Endodermal cell (in vitro differentiated cells): ENCODE data around the gene TUBGCP4. TPM values are rescaled to one million over a fixed set of nuclear protein-coding genes. Genes with fewer than 3 reads are reported as not detected.

Source experiments
- DNase-seq: peaks from one replicate; pipeline ENCODE4 v3.0.0-alpha.2; 2017
- H3K27ac ChIP-seq: 2 replicates; pipeline ENCODE4 v1.5.1; 2013; ENCODE audit warnings: mild to moderate bottlenecking, low read depth, low read length, moderate library complexity
- H3K27me3 ChIP-seq: 2 replicates; pipeline ENCODE4 v1.6.1; 2013; ENCODE audit warnings: mild to moderate bottlenecking, low read length, moderate library complexity; ENCODE audit not compliant: insufficient read depth, control insufficient read depth, poor library complexity, severe bottlenecking
- H3K36me3 ChIP-seq: 2 replicates; pipeline ENCODE4 v1.7.0; 2013; ENCODE audit warnings: mild to moderate bottlenecking, low read length, moderate library complexity; ENCODE audit not compliant: control insufficient read depth, insufficient read depth
- H3K4me1 ChIP-seq: one replicate; pipeline ENCODE4 v1.7.0; 2013; ENCODE audit warnings: low read length; ENCODE audit not compliant: control insufficient read depth, insufficient read depth
- H3K4me3 ChIP-seq: 2 replicates; pipeline ENCODE4 v1.5.1; 2013; ENCODE audit warnings: mild to moderate bottlenecking, low read length, moderate library complexity
- H3K9ac ChIP-seq: 2 replicates; pipeline ENCODE4 v1.6.1; 2013; ENCODE audit warnings: mild to moderate bottlenecking, low read length, moderate library complexity; ENCODE audit not compliant: poor library complexity, severe bottlenecking; ENCODE audit errors: extremely low read depth
- H3K9me3 ChIP-seq: 2 replicates; pipeline ENCODE4 v1.6.1; 2013; ENCODE audit warnings: mild to moderate bottlenecking, low read length, moderate library complexity; ENCODE audit not compliant: control insufficient read depth
- H3K27ac Mint-ChIP-seq: 2 replicates; pipeline ENCODE4 v1.8.0; 2020; ENCODE audit warnings: mixed read lengths
- H3K27me3 Mint-ChIP-seq: 2 replicates; pipeline ENCODE4 v1.8.0; 2021; ENCODE audit warnings: mild to moderate bottlenecking, mixed read lengths; ENCODE audit not compliant: insufficient read depth
- H3K36me3 Mint-ChIP-seq: 2 replicates; pipeline ENCODE4 v1.8.0; 2020; ENCODE audit warnings: low read depth, mixed read lengths
- H3K4me1 Mint-ChIP-seq: 2 replicates; pipeline ENCODE4 v1.8.0; 2020; ENCODE audit warnings: mixed read lengths
- H3K4me3 Mint-ChIP-seq: 2 replicates; pipeline ENCODE4 v1.8.0; 2020; ENCODE audit warnings: mild to moderate bottlenecking, moderate library complexity, mixed read lengths
- H3K9me3 Mint-ChIP-seq: 2 replicates; pipeline ENCODE4 v1.8.0; 2020; ENCODE audit warnings: mild to moderate bottlenecking, mixed read lengths
- WGBS, 2 experiments: methylation state at CpG; one replicate each; pipeline versions ENCODE4 v1.1.5 to v1.1.7; 2013; ENCODE audit warnings: missing lambda C conversion rate in 2 of 2, mixed read lengths in 1 of 2; ENCODE audit not compliant: insufficient coverage in 1 of 2, insufficient read length in 1 of 2; 5-methylcytosine and 5-hydroxymethylcytosine counted together
- total RNA-seq, 2 donors: library from RNA; stranded (reverse); fragmentation: NEBNext Ultra II Directional in 1 of 2; extraction: Animal tissue kit (Norgen Biotek cat#: 25700) in 1 of 2; gene quantifications; 2 replicates in 1 of 2; 3 replicates in 1 of 2; pipeline ENCODE4 v1.2.1, GENCODE V29; 2021
- TF ChIP-seq, protein P1 (sequence below): fragments of 200-600 bp; sonication (generic); conservative IDR thresholded peaks from 2 replicates; pipeline ENCODE4 v1.5.0; 2021; ENCODE audit warnings: antibody characterized with exemption, mild to moderate bottlenecking

TUBGCP4 gene
- total RNA-seq, 2 donors from 2014 or later: 19.3 to 20.0 TPM

DNA sequence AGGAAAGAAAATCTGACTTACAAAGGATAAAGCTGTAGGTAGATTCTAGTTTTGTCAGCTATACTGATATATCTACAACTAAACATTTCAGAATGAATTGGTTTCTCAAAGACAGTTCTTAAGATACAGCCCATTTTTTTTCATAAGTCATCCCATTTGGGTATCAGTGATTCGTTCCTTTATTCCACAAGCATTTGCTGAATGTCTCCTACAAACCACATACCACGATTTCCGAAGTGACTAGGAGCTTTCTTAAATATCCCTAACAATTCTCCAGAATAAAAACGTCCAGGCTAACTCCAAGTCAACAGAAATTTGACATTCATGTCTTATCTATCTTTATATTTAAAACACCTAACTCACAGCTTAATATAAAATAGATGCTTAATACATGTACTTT is 62.3 kb downstream of the TUBGCP4 start:
- TF ChIP-seq, protein P1, sequence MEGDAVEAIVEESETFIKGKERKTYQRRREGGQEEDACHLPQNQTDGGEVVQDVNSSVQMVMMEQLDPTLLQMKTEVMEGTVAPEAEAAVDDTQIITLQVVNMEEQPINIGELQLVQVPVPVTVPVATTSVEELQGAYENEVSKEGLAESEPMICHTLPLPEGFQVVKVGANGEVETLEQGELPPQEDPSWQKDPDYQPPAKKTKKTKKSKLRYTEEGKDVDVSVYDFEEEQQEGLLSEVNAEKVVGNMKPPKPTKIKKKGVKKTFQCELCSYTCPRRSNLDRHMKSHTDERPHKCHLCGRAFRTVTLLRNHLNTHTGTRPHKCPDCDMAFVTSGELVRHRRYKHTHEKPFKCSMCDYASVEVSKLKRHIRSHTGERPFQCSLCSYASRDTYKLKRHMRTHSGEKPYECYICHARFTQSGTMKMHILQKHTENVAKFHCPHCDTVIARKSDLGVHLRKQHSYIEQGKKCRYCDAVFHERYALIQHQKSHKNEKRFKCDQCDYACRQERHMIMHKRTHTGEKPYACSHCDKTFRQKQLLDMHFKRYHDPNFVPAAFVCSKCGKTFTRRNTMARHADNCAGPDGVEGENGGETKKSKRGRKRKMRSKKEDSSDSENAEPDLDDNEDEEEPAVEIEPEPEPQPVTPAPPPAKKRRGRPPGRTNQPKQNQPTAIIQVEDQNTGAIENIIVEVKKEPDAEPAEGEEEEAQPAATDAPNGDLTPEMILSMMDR: no peak
- Histone ChIP-seq H3K36me3 (peaks cover 100% of the 10 kb centered on the region), H3K9me3 (no peaks in the 10 kb centered on the region), H3K27ac (no peak overlapping the region), H3K4me3 (no peak overlapping the region), H3K27me3 (no peaks in the 10 kb centered on the region), H3K4me1 (no peaks in the 10 kb centered on the region), H3K9ac (no peak overlapping the region)
- 90 to 98% methylated on average over 3 to 4 of the region's 4 CpGs for WGBS, 2 experiments
- no peaks in the 10 kb centered on the region for H3K9me3 Mint-ChIP-seq
- H3K4me3 Mint-ChIP-seq: no peak overlapping the region
- no peak for DNase-seq
- no peak overlapping the region for H3K27ac Mint-ChIP-seq
- H3K27me3 Mint-ChIP-seq: no peaks in the 10 kb centered on the region
- H3K4me1 Mint-ChIP-seq: no peaks in the 10 kb centered on the region
- peaks cover 57% of the 10 kb centered on the region for H3K36me3 Mint-ChIP-seq

DNA sequence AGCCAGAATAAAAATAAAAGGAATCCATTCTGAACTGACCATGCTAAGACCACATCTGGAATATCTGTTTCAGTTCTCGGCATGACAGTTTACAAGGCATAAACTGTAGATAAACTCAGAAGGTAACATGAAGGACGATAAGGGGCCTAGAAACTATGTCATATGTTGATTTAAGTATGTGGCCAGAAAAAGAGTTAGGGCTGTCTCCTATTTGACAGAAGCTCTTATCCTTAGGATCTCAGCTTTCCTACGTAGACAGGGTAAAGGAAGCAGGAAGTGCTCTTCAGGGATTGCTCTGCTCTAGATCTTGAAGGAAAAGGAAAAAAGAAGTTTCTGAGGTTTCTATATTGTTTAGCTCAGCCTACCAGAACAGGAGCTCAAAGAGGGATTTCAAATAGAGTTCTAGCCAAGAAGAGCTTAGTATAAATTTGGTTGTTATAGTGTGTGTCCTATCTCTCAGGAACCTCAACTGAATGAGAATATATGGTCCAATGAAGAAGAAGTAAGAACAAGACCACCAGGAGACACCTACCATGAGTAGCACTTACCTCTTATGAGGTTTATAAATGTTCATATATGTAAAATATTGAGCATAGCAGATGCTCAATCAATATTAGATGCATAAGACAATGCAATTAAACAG is 62.9 kb downstream of the TUBGCP4 start:
- H3K27ac Mint-ChIP-seq: no peak overlapping the region

DNA sequence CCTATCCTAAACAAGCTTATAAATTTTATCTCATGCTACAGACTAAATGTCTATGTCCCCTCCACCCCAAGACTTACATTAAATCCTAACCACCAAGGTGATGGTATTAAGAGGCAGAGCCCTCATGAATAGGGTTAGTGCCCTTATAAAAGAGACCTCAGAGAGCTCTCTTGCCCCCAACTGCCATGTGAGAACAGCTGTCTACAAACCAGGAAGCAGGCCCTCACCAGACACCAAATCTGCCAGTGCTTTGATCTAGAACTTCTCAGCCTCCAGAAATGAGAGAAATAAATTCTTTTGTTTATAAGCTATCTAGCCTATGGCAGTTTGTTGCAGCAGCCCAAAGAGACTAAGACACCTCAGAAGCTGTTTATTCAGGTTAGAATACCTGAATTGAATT is 63.5 kb downstream of the TUBGCP4 start:
- Histone ChIP-seq H3K36me3 (peaks cover 100% of the 10 kb centered on the region), H3K9ac (no peak overlapping the region), H3K4me3 (no peak overlapping the region), H3K9me3 (no peaks in the 10 kb centered on the region), H3K4me1 (no peaks in the 10 kb centered on the region), H3K27me3 (no peaks in the 10 kb centered on the region), H3K27ac (no peak overlapping the region)
- no peaks in the 10 kb centered on the region for H3K4me1 Mint-ChIP-seq
- H3K36me3 Mint-ChIP-seq: peaks cover 69% of the 10 kb centered on the region
- TF ChIP-seq, protein P1: no peak
- H3K27ac Mint-ChIP-seq: no peak overlapping the region
- H3K4me3 Mint-ChIP-seq: no peak overlapping the region
- DNase-seq: no peak
- H3K27me3 Mint-ChIP-seq: no peaks in the 10 kb centered on the region
- no peaks in the 10 kb centered on the region for H3K9me3 Mint-ChIP-seq

More for the DNA sequence above, 62.9 kb downstream of the TUBGCP4 start:
- Histone ChIP-seq H3K4me3 (no peak overlapping the region), H3K9me3 (no peaks in the 10 kb centered on the region), H3K27ac (no peak overlapping the region), H3K36me3 (peaks cover 100% of the 10 kb centered on the region), H3K4me1 (no peaks in the 10 kb centered on the region), H3K9ac (no peak overlapping the region), H3K27me3 (no peaks in the 10 kb centered on the region)
- Mint-ChIP-seq H3K9me3 (no peaks in the 10 kb centered on the region), H3K4me1 (no peaks in the 10 kb centered on the region), H3K4me3 (no peak overlapping the region), H3K36me3 (peaks cover 62% of the 10 kb centered on the region), H3K27me3 (no peaks in the 10 kb centered on the region)
- 90 to 93% methylated on average over 2 to 3 of the region's 3 CpGs for WGBS, 2 experiments
- TF ChIP-seq, protein P1: no peak
- DNase-seq: no peak
